GM13976 (cell line): ENCODE results near the gene SRD5A1.

Experiments used
- DNase-seq: peaks from one replicate; pipeline ENCODE4 v3.0.0; 2012; ENCODE audit warnings: low spot score
- in situ Hi-C: fragments of 300-500 bp; cut with MboI; formaldehyde crosslinking; loops from one replicate; pipeline ENCODE4 v1.12.0; 2022; ENCODE audit warnings: low sequenced_read_pairs, mixed read lengths, inconsistent platforms; ENCODE audit not compliant: unreplicated experiment
- TF ChIP-seq, protein P1 (sequence below): IDR thresholded peaks from 2 replicates; pipeline ENCODE4 v1.5.1; 2012; ENCODE audit warnings: borderline replicate concordance, mild to moderate bottlenecking; ENCODE audit not compliant: insufficient read depth; ENCODE audit errors: extremely low read depth, missing control alignments, control extremely low read depth

Gene SRD5A1

DNA sequence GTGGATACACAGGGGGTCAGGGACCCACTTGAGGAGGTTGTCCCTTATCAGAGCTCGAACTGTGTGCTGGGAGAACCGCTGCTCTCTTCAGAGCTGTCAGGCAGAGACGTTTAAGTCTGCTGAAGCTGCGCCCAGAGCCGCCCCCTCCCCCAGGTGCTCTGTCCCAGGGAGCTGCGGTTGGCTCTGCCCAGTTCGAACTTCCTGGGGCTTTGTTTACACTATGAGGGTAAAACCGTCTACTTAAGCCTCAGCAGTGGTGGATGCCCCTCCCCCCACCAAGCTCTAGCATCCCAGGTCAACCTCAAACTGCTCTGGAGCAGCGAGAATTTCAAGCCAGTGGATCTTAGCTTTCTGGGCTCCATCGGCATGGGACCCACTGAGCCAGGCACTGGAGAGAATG lies 15.9 kb downstream of the SRD5A1 start:
- TF ChIP-seq, protein P1, sequence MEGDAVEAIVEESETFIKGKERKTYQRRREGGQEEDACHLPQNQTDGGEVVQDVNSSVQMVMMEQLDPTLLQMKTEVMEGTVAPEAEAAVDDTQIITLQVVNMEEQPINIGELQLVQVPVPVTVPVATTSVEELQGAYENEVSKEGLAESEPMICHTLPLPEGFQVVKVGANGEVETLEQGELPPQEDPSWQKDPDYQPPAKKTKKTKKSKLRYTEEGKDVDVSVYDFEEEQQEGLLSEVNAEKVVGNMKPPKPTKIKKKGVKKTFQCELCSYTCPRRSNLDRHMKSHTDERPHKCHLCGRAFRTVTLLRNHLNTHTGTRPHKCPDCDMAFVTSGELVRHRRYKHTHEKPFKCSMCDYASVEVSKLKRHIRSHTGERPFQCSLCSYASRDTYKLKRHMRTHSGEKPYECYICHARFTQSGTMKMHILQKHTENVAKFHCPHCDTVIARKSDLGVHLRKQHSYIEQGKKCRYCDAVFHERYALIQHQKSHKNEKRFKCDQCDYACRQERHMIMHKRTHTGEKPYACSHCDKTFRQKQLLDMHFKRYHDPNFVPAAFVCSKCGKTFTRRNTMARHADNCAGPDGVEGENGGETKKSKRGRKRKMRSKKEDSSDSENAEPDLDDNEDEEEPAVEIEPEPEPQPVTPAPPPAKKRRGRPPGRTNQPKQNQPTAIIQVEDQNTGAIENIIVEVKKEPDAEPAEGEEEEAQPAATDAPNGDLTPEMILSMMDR: no peak
- no peak for DNase-seq
- in situ Hi-C loops: loop anchor here (25.0 kb wide), 1 partner anchor 88 kb away; no protein-coding TSS in a partner anchor

DNA sequence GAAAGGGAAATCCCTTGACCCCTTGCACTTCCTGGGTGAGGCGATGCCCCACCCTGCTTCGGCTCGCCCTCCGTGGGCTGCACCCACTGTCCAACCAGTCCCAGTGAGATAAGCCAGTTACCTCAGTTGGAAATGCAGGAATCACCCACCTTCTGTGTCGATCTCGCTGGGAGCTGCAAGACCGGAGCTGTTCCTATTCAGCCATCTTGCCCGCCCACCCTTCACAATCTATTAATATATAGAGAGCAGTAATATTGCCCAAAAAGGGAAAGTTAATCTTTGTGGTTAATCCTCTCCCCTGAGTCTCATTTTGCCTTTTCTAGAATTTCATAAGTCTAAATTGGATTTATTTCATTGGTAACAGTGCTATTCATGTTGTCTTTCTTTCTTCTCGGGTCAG lies 16.4 kb downstream of the SRD5A1 start:
- in situ Hi-C loops: loop anchor here (25.0 kb wide), 1 partner anchor 88 kb away; no protein-coding TSS in a partner anchor
- no peak for DNase-seq
- TF ChIP-seq, protein P1: no peak

DNA sequence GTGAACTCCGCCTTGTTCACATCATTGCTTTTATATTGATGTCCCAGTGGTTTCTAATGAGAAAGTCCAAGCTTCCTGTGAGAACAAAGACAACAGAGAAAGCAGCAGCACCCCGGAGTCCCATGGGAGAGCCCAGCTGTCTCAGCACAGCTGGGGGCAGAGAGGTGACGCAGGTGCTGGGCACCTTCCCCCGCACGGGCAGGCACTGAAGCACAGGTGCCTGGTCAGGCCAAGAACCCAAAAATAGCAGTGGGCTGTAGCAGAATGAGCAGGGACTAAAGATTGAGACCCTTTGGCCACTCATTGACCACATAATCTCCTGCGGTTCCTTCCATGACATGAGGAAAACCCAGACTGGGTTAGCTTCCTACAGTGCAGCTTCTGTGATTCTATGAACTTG lies 18.8 kb downstream of the SRD5A1 start:
- TF ChIP-seq, protein P1: no peak
- in situ Hi-C loops: no loop called here
- DNase-seq: no peak

DNA sequence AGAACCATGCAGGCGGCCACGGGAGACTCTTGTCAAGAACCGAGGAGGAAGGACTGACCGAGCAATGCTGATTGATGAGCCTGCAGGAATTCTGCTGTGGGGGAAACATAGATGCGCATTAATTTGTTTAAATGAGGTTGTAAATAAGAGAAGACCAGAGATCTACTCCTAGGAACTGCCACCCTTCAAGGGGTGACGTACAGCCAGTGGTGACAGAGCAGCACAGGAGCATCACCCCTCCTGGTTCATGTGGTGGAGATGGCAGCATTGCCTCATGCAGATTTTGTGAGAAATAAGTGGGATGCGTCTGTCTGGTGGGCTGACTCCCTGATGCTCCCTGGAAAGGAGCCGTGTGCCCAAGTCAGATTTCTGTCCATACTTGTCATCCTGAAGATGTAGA lies 22.2 kb downstream of the SRD5A1 start:
- TF ChIP-seq, protein P1: no peak
- in situ Hi-C loops: no loop called here
- DNase-seq: no peak

DNA sequence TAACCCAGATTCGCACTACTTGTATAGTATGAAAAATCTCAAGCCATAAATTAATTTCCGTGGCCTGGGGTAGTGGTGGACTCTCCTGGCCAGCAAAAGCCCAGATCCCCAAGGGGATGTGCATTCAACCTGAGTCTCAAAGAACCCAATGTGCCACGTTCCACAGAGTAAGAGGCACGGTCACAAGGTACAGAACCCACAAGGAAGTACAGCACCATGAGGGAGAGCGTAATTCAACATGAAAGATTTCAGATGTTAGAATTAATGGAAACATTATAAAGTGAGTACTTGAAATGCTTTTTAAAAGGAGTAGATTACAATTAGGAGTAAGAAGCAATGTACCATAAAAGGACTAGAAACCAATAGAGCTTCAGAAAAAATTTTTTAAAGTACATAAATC lies 23.4 kb downstream of the SRD5A1 start:
- no peak for DNase-seq
- TF ChIP-seq, protein P1: no peak
- in situ Hi-C loops: no loop called here

DNA sequence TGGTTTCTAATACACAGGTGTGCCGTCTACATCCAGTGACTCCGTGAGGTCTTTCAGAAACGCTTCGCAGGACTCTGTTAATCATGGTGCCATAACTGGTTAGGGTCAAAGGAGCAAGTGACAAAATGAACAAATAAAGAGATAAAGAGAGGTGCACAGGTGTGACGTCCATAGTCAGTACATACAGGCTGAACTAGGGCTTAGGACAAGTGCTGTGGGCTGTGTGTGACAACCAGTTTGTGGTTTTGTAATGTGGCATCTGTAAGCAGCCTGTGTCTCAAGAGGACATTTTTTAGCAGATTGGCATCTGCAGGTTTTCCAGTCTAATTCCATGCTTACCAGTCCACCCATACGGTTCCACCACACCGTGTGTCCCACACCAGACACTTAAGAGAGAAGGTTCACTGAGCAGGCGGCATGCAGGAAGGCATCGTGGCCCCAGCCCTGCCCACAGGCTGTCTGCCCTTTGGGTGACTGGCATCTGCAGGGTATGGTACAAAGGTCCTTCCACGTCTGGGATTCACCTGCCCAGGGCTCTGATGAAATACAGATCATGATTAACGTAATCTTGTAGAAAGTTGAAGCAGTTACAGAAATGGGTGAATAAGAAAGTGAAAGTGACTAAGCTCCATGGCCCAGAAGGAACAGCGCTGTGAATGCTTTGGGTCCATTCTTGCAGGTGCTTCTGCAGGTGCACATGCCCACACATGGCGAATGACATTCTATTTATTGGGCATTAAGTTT lies 26.9 kb downstream of the SRD5A1 start:
- TF ChIP-seq, protein P1: no peak
- peak; percentile 74 for DNase-seq
- in situ Hi-C loops: no loop called here
